K562 (cell line): ENCODE data around the gene TTC39C. TPM values are rescaled to one million over a fixed set of nuclear protein-coding genes. Genes with fewer than 3 reads are reported as not detected.

ENCODE experiments used
- DPF2 ChIP-seq: fragments of 450-650 bp; IDR thresholded peaks from 2 replicates; pipeline ENCODE4 v1.6.1; 2016
- NFIX ChIP-seq: fragments of 250-450 bp; sonication (Bioruptor Pico); IDR thresholded peaks from 2 replicates; pipeline ENCODE4 v1.4.0; 2020; ENCODE audit warnings: low read depth, mild to moderate bottlenecking, moderate library complexity
- RERE ChIP-seq: sonication (generic); formaldehyde crosslinking; IDR thresholded peaks from 2 replicates; pipeline ENCODE4 v1.8.0; 2023; ENCODE audit warnings: missing genetic modification reagents, mild to moderate bottlenecking, borderline replicate concordance
- STAT5A ChIP-seq: IDR thresholded peaks from 2 replicates; pipeline ENCODE4 v1.6.1; 2012; ENCODE audit warnings: low read length, inconsistent platforms, borderline replicate concordance
- TRIM24 ChIP-seq, 2 experiments: fragments of 450-650 bp; IDR thresholded peaks; 2 replicates each; pipeline ENCODE4 v1.6.1; 2016
- ZBED1 ChIP-seq: IDR thresholded peaks from 2 replicates; pipeline ENCODE4 v1.6.1; 2014
- polyA plus RNA-seq, 8 experiments: library from polyadenylated mRNA; depleted of rRNA in 4 of 8; stranded (reverse) in 5 of 8; unstranded in 3 of 8; fragments of >200 nt; fragmentation: Nextera tagmentation in 2 of 8; fragmentation: Illumina TruSeq in 1 of 8; extraction: Ambion mirVana in 2 of 8; extraction: Trizol in 1 of 8; gene quantifications; 2 replicates each; pipeline versions ENCODE4 v1.2.1 to v1.2.3, GENCODE V29; 2011 to 2014; ENCODE audit warnings: inconsistent platforms in 1 of 8, missing spikeins in 1 of 8
- total RNA-seq, 7 experiments: library from RNA; depleted of rRNA in 6 of 7; stranded (reverse); fragments of >200 nt in 6 of 7; fragmentation: Illumina TruSeq in 2 of 7; extraction: Trizol in 2 of 7; gene quantifications; 2 replicates each; pipeline versions ENCODE4 v1.2.1 to v1.2.3, GENCODE V29; 2011 to 2021; ENCODE audit warnings: low replicate concordance in 1 of 7
- TF ChIP-seq, protein P1 (sequence below), 3 experiments: IDR thresholded peaks in 2 of 3; conservative IDR thresholded peaks in 1 of 3; 2 replicates each; pipeline ENCODE4 v1.5.1; 2011 to 2012; ENCODE audit warnings: low read length in 3 of 3, mild to moderate bottlenecking in 3 of 3, control low read depth in 2 of 3, improper control_type of control experiment in 1 of 3, inconsistent platforms in 1 of 3, low read depth in 1 of 3, mixed read lengths in 1 of 3, moderate library complexity in 1 of 3; ENCODE audit not compliant: insufficient read depth in 2 of 3
- TF ChIP-seq, protein P2 (sequence below), 2 experiments: fragments of 200-800 bp in 1 of 2; sonication (Bioruptor generic) in 1 of 2; sonication (generic) in 1 of 2; formaldehyde crosslinking in 1 of 2; IDR thresholded peaks in 1 of 2; conservative IDR thresholded peaks in 1 of 2; 2 replicates each; pipeline versions ENCODE4 v1.5.0 to v1.6.1; 2016 to 2020; ENCODE audit warnings: missing compliant biosample characterization in 1 of 2, missing genetic modification characterization in 1 of 2, missing genetic modification reagents in 1 of 2
- TF ChIP-seq, protein P3 (sequence below), 3 experiments: fragments of 200-800 bp in 1 of 3; sonication (Bioruptor generic) in 1 of 3; sonication (generic) in 1 of 3; formaldehyde crosslinking in 1 of 3; IDR thresholded peaks; 2 replicates each; pipeline versions ENCODE4 v1.6.1 to v1.8.0; 2016 to 2022; ENCODE audit warnings: mild to moderate bottlenecking in 2 of 3, missing compliant biosample characterization in 2 of 3, missing genetic modification characterization in 2 of 3, missing genetic modification reagents in 1 of 3
- TF ChIP-seq, protein P4 (sequence below): fragments of 250-450 bp; sonication (Bioruptor Pico); IDR thresholded peaks from 2 replicates; pipeline ENCODE4 v1.5.0; 2021; ENCODE audit warnings: mild to moderate bottlenecking, moderate library complexity

TTC39C gene
- total and polyA plus RNA-seq, 9 of the 15 experiments (the other 6 are each of a cell fraction or from before 2014, with no cell fraction given) = 0.01 to 0.58 (median 0.18) TPM; not detected in 5

GRCh38 chr18:24075767-24076597 is 61.4 kb downstream of the TTC39C start (continued):
- TF ChIP-seq, protein P1, sequence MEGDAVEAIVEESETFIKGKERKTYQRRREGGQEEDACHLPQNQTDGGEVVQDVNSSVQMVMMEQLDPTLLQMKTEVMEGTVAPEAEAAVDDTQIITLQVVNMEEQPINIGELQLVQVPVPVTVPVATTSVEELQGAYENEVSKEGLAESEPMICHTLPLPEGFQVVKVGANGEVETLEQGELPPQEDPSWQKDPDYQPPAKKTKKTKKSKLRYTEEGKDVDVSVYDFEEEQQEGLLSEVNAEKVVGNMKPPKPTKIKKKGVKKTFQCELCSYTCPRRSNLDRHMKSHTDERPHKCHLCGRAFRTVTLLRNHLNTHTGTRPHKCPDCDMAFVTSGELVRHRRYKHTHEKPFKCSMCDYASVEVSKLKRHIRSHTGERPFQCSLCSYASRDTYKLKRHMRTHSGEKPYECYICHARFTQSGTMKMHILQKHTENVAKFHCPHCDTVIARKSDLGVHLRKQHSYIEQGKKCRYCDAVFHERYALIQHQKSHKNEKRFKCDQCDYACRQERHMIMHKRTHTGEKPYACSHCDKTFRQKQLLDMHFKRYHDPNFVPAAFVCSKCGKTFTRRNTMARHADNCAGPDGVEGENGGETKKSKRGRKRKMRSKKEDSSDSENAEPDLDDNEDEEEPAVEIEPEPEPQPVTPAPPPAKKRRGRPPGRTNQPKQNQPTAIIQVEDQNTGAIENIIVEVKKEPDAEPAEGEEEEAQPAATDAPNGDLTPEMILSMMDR (IDR thresholded peaks at IDR 0.05 in 2 of 3, conservative IDR thresholded peaks at IDR 0.05 in 1 of 3; ENCODE audit: insufficient read depth in 2 of 3, low read depth in 1 of 3, low read length in 3 of 3) = peak; percentile 30 to 39 (median 34); a peak in 4 of 6 replicates
- TF ChIP-seq TRIM24 (IDR thresholded peaks at IDR 0.05) (peak in 1 of 2 experiments; percentile 41; a peak in 1 of 4 replicates), RERE (CRISPR knock-in tag) (no peak), ZBED1 (no peak), DPF2 (peak; percentile 79), NFIX (no peak), STAT5A (no peak)
- TF ChIP-seq, protein P2, sequence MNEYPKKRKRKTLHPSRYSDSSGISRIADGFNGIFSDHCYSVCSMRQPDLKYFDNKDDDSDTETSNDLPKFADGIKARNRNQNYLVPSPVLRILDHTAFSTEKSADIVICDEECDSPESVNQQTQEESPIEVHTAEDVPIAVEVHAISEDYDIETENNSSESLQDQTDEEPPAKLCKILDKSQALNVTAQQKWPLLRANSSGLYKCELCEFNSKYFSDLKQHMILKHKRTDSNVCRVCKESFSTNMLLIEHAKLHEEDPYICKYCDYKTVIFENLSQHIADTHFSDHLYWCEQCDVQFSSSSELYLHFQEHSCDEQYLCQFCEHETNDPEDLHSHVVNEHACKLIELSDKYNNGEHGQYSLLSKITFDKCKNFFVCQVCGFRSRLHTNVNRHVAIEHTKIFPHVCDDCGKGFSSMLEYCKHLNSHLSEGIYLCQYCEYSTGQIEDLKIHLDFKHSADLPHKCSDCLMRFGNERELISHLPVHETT (CRISPR knock-in tag; conservative IDR thresholded peaks at IDR 0.05 in 1 of 2, IDR thresholded peaks at IDR 0.05 in 1 of 2) = no peak
- TF ChIP-seq, protein P3, sequence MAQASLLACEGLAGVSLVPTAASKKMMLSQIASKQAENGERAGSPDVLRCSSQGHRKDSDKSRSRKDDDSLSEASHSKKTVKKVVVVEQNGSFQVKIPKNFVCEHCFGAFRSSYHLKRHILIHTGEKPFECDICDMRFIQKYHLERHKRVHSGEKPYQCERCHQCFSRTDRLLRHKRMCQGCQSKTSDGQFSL (CRISPR knock-in tag; IDR thresholded peaks at IDR 0.05) = no peak
- TF ChIP-seq, protein P3 (tag; IDR thresholded peaks at IDR 0.05) = no peak
- TF ChIP-seq, protein P4, sequence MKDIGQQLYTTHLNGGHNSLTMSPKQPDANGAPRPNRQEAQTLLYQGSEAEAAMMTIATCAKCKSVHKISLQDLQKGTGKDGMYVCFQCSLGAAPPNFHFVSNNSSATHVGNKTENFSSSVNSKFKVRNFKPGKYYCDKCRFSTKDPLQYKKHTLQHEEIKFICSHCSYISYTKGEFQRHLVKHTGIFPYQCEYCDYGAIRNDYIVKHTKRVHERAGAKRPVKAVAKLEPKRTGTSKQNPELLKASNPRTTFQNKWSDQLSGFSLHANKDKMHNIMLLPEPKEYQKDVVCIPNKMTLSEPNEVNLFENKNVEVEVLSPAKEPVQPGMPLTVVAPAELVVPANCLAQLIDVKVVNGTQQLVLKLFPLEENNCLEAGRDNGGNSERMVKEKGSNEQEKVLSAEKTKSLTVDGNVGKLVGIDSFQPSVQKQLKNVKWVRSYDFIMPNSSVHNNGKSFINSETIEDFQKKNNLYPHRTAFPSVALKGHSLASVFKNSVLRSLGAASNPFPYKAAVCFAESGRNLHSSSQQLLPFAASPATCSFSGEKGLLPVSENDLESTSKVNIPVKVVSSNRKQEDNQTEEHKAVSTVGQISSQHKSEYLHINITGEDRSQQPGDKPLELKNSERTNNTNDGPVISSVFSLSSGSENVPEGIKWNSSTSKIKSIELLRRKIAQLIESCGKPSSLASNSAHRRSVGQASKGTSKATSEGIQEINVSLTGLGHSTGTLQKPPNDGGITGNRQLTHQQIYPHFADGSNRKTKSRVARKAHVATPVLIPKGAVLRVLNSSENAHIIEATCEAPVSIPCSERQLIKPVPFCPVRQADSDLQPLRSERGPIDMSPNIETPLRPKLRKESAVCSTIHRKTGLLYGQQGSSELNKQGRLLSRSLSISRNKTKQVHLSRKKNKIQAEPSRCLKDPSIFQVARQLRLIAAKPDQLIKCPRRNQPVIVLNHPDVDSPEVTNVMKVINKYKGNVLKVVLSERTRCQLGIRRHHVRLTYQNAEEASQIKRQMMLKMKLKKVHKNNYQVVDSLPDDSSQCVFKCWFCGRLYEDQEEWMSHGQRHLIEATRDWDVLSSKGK (CRISPR knock-in tag) = no peak
